Peyer's patch (tissue), 4 donors: Measurements from ENCODE around the gene SMAD5. TPM values are rescaled to one million over a fixed set of nuclear protein-coding genes. Genes with fewer than 3 reads are reported as not detected.

Experiments used
- DNase-seq, 3 donors: peaks; one replicate each; pipeline ENCODE4 v3.0.0-alpha.2; 2017 to 2019
- H3K27ac ChIP-seq, 4 donors: fragments of 200-600 bp; sonication (generic); one replicate each; pipeline ENCODE4 v1.5.1; 2016 to 2019
- H3K27me3 ChIP-seq, 2 donors: fragments of 200-600 bp; sonication (generic); one replicate each; pipeline ENCODE4 v1.5.1; 2019
- H3K36me3 ChIP-seq, 3 donors: fragments of 200-600 bp; sonication (generic); one replicate each; pipeline ENCODE4 v1.5.1; 2016 to 2019
- H3K4me1 ChIP-seq, 4 donors: fragments of 200-600 bp; sonication (generic); one replicate each; pipeline ENCODE4 v1.5.1; 2016 to 2019
- H3K4me3 ChIP-seq, 4 donors: fragments of 200-600 bp; sonication (generic); 1 replicate in 3 of 4; 2 replicates in 1 of 4; pipeline ENCODE4 v1.5.1; 2016 to 2019; ENCODE audit warnings: mild to moderate bottlenecking in 1 of 4
- H3K9me3 ChIP-seq, 4 donors: fragments of 200-600 bp; sonication (generic); one replicate each; pipeline ENCODE4 v1.5.1; 2016 to 2019; ENCODE audit warnings: mild to moderate bottlenecking in 1 of 4
- POLR2A ChIP-seq, 2 donors: fragments of 450-650 bp; IDR thresholded peaks; one replicate each; pipeline ENCODE4 v1.5.1; 2017; ENCODE audit warnings: antibody characterized with exemption in 2 of 2, mild to moderate bottlenecking in 2 of 2, moderate library complexity in 2 of 2
- total RNA-seq, 4 donors: library from RNA; depleted of rRNA; stranded (reverse); fragments of >200 nt; gene quantifications; one replicate each; pipeline ENCODE4 v1.1.0, GENCODE V29; 2016
- TF ChIP-seq, protein P1 (sequence below), 6 experiments: fragments of 450-650 bp in 4 of 6; fragments of 200-600 bp in 2 of 6; sonication (generic) in 1 of 6; IDR thresholded peaks; one replicate each; pipeline ENCODE4 v1.5.1; 2017 to 2019; ENCODE audit warnings: antibody characterized with exemption in 6 of 6, mild to moderate bottlenecking in 3 of 6, moderate library complexity in 1 of 6

The SMAD5 gene
- total RNA-seq, 4 donors from 2014 or later = 20.0 to 31.4 (median 23.7) TPM

DNA sequence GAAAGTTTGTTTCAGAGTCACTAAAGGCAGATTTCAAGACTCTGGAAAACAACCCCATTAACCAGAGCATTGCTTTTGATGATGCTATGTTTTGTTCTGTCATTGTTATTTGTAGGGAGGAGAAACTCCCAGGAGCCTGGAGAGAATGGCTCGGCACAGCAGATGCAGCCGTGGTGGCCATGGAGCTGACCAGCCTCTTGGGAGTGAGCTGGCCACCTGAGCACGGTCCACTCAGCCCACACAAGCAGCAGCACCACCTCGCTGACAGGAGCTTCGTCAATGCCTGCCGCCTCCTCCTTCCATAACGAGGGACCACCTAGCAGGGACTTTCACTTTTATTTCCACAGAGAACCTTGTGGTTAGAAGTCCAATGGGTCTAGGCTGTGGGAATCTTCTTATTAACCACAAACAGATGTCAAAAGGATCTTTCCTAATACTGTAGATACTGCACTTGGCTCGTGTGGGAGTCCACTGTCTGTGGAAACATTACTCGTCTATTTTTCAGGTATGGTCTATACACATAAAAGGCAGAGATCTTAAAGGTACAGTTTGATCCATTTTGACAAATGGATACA, 81.4 kb downstream of the SMAD5 start:
- Histone ChIP-seq H3K4me1 (no peaks in the 10 kb centered on the region), H3K27me3 (no peaks in the 10 kb centered on the region), H3K9me3 (no peaks in the 10 kb centered on the region), H3K36me3 (no peaks in the 10 kb centered on the region), H3K4me3 (no peak overlapping the region), H3K27ac (no peak overlapping the region)
- TF ChIP-seq POLR2A (IDR thresholded peaks at IDR 0.05) = no peak
- TF ChIP-seq, protein P1, sequence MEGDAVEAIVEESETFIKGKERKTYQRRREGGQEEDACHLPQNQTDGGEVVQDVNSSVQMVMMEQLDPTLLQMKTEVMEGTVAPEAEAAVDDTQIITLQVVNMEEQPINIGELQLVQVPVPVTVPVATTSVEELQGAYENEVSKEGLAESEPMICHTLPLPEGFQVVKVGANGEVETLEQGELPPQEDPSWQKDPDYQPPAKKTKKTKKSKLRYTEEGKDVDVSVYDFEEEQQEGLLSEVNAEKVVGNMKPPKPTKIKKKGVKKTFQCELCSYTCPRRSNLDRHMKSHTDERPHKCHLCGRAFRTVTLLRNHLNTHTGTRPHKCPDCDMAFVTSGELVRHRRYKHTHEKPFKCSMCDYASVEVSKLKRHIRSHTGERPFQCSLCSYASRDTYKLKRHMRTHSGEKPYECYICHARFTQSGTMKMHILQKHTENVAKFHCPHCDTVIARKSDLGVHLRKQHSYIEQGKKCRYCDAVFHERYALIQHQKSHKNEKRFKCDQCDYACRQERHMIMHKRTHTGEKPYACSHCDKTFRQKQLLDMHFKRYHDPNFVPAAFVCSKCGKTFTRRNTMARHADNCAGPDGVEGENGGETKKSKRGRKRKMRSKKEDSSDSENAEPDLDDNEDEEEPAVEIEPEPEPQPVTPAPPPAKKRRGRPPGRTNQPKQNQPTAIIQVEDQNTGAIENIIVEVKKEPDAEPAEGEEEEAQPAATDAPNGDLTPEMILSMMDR (IDR thresholded peaks at IDR 0.05) = no peak
- no peak for DNase-seq

DNA sequence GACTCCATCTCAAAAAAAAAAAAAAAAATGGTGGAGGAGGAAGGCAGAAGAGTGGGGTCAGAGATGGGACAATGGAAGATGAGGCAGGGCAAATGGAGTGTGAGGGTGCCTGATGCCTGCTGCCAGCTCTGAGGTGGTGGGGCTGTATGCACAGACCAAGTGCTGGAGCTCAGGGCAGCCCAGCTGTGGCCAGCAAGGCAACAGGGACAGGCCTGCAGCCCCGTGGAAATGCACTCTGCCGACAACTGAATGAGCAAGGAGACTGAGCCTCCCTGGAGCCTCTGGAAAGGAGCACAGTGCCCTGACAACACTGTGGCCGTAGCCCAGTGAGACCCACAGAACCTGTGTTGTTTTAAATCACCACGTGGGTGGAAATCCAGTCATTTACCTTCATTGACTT, 83.2 kb downstream of the SMAD5 start:
- TF ChIP-seq POLR2A (IDR thresholded peaks at IDR 0.05) = no peak
- TF ChIP-seq, protein P1 (IDR thresholded peaks at IDR 0.05) = no peak
- DNase-seq = no peak
- Histone ChIP-seq H3K27ac (no peak overlapping the region), H3K4me1 (no peaks in the 10 kb centered on the region), H3K9me3 (no peaks in the 10 kb centered on the region), H3K4me3 (no peak overlapping the region), H3K27me3 (no peaks in the 10 kb centered on the region), H3K36me3 (no peaks in the 10 kb centered on the region)

DNA sequence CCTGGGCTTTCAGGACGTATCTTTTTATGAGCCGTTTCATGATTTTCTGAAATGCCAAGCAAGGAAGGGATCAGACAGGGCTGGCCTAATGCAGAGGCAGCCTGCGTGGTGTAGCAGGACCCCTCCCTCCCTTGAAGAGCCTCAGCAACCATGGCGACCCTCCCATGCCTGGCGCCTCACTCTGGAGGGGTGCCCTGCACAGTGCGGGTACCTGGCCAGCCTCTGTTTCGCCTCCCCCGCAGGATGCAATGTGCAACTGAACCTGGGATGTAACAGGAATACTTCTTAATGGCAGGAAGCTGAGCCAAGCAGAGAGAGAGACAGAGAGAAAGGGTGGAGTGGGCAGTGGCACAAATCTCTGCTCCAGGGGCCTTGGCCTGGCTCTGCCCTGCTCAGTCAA, 83.6 kb downstream of the SMAD5 start:
- Histone ChIP-seq H3K9me3 (no peaks in the 10 kb centered on the region), H3K4me3 (no peak overlapping the region), H3K36me3 (no peaks in the 10 kb centered on the region), H3K27me3 (no peaks in the 10 kb centered on the region), H3K4me1 (no peaks in the 10 kb centered on the region), H3K27ac (no peak overlapping the region)
- DNase-seq = no peak
- no peak for TF ChIP-seq POLR2A (IDR thresholded peaks at IDR 0.05)
- TF ChIP-seq, protein P1 (IDR thresholded peaks at IDR 0.05) = no peak

DNA sequence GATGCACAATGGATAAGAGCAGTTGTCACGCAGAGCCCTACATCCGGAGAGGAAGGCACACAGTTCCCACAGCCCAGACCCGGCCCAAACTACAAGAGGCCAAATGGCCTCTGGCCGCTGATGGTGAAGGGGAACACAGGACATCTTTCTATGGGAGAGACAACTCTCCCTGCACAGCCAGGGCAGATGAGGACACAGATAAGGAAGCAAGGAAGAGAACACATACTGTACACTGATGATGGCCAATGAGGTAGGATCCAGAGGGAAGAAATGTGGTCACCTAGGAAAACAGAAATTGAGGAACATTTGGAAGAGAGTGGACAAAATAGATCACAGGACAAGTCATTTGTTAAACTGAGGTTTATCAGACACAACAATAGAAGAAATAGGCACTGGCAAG, 88.7 kb downstream of the SMAD5 start:
- no peak overlapping the region for H3K27ac ChIP-seq

DNA sequence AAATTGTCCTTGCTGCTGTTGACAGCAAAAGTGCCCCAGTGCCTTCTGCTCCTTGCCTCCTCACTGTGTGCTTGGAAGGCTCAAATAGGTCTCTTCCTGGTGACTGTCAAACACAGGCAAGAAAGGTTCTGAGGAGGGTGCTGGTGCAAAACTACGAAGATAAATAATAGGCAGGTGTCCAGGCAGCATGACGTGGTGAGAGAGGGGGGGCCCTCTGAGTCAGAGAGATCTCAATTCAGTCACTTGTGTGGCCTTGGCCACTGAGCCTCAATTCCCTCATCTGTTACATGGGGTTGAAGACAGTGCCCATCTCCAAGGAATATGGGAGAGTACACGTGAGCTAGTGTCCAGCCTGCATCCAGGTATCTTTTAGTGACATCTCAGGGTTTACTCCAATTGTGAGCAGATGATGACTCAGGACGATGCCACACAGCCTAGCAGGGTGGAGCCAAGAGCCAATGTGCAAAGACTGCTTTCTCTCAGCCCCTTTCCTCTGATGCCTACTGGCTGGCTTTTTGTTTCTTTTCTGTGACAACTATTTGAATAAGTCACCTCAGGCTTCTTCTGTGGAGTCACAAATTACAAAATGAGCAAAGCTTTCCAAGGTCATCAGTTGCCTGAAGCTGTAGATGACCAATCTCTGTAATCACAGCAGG, 90.1 kb downstream of the SMAD5 start:
- Histone ChIP-seq H3K4me3 (no peak overlapping the region), H3K4me1 (peaks cover 0 to 7% (median 0%) of the 10 kb centered on the region in 4 donors), H3K36me3 (no peaks in the 10 kb centered on the region), H3K27me3 (no peaks in the 10 kb centered on the region), H3K9me3 (no peaks in the 10 kb centered on the region), H3K27ac (no peak overlapping the region)
- DNase-seq = no peak
- TF ChIP-seq POLR2A (IDR thresholded peaks at IDR 0.05) = no peak
- TF ChIP-seq, protein P1 (IDR thresholded peaks at IDR 0.05) = no peak

More for the DNA sequence above, 88.7 kb downstream of the SMAD5 start:
- H3K4me1 ChIP-seq = peaks cover 0 to 5% (median 0%) of the 10 kb centered on the region in 4 donors
- H3K27me3 ChIP-seq = no peaks in the 10 kb centered on the region
- no peaks in the 10 kb centered on the region for H3K36me3 ChIP-seq
- DNase-seq = no peak
- TF ChIP-seq POLR2A (IDR thresholded peaks at IDR 0.05) = no peak
- TF ChIP-seq, protein P1 (IDR thresholded peaks at IDR 0.05) = no peak
- no peak overlapping the region for H3K4me3 ChIP-seq
- no peaks in the 10 kb centered on the region for H3K9me3 ChIP-seq
